Mesendoderm (in vitro differentiated cells): ENCODE results near the gene HEMK1.

Experiments
- DNase-seq: peaks from one replicate; pipeline ENCODE4 v3.0.0; 2013
- H2AK5ac ChIP-seq: 2 replicates; pipeline ENCODE4 v1.6.1; 2013; ENCODE audit warnings: low read length, inconsistent platforms
- H2BK120ac ChIP-seq: 2 replicates; pipeline ENCODE4 v1.6.1; 2013; ENCODE audit warnings: low read depth, mild to moderate bottlenecking, low read length, moderate library complexity, mixed read lengths
- H2BK15ac ChIP-seq: replicated peaks from 2 replicates; pipeline ENCODE4 v1.6.1; 2013; ENCODE audit warnings: low read depth, mild to moderate bottlenecking, moderate library complexity
- H2BK5ac ChIP-seq: 2 replicates; pipeline ENCODE4 v1.6.1; 2013; ENCODE audit warnings: low read length, inconsistent platforms
- H3K18ac ChIP-seq: 2 replicates; pipeline ENCODE4 v1.6.1; 2013; ENCODE audit warnings: mild to moderate bottlenecking, low read length, mixed read lengths
- H3K23ac ChIP-seq: one replicate; pipeline ENCODE4 v1.6.1; 2013; ENCODE audit warnings: low read length
- H3K27ac ChIP-seq: 2 replicates; pipeline ENCODE4 v1.5.1; 2013; ENCODE audit warnings: low read depth, mild to moderate bottlenecking, inconsistent platforms, low read length, moderate library complexity
- H3K27me3 ChIP-seq: 2 replicates; pipeline ENCODE4 v1.6.1; 2013; ENCODE audit warnings: low read length, control low read depth, mild to moderate bottlenecking, inconsistent platforms; ENCODE audit not compliant: insufficient read depth, poor library complexity
- H3K36me3 ChIP-seq: 2 replicates; pipeline ENCODE4 v1.6.1; 2013; ENCODE audit warnings: low read length, inconsistent platforms; ENCODE audit not compliant: control insufficient read depth, insufficient read depth
- H3K4ac ChIP-seq: one replicate; pipeline ENCODE4 v1.6.1; 2013; ENCODE audit warnings: low read depth, mild to moderate bottlenecking, low read length, moderate library complexity
- H3K4me1 ChIP-seq: 2 replicates; pipeline ENCODE4 v1.6.1; 2013; ENCODE audit warnings: low read depth, low read length, inconsistent platforms; ENCODE audit not compliant: control insufficient read depth
- H3K4me2 ChIP-seq: 2 replicates; pipeline ENCODE4 v1.6.1; 2013; ENCODE audit warnings: low read length
- H3K4me3 ChIP-seq: 2 replicates; pipeline ENCODE4 v1.5.1; 2013; ENCODE audit warnings: mild to moderate bottlenecking, low read length
- H3K56ac ChIP-seq: one replicate; pipeline ENCODE4 v1.6.1; 2013; ENCODE audit warnings: low read length
- H3K79me1 ChIP-seq: 2 replicates; pipeline ENCODE4 v1.6.1; 2013; ENCODE audit warnings: low read length, inconsistent platforms
- H3K79me2 ChIP-seq: 2 replicates; pipeline ENCODE4 v1.6.1; 2013; ENCODE audit warnings: mild to moderate bottlenecking, low read length; ENCODE audit not compliant: control insufficient read depth, insufficient read depth
- H3K9ac ChIP-seq: 2 replicates; pipeline ENCODE4 v1.6.1; 2013; ENCODE audit warnings: low read length, inconsistent platforms
- H4K5ac ChIP-seq: one replicate; pipeline ENCODE4 v1.6.1; 2013; ENCODE audit warnings: low read length
- H4K8ac ChIP-seq: one replicate; pipeline ENCODE4 v1.6.1; 2013; ENCODE audit warnings: low read depth, mild to moderate bottlenecking, control low read depth, low read length, moderate library complexity
- WGBS: extraction: QIAGEN DNeasy Blood & Tissue Kit; methylation state at CpG from one replicate; pipeline ENCODE4 v1.1.7; 2013; ENCODE audit warnings: low lambda C conversion rate, missing lambda C conversion rate; ENCODE audit not compliant: insufficient coverage; ENCODE audit errors: extremely low coverage; 5-methylcytosine and 5-hydroxymethylcytosine counted together

HEMK1 gene

DNA sequence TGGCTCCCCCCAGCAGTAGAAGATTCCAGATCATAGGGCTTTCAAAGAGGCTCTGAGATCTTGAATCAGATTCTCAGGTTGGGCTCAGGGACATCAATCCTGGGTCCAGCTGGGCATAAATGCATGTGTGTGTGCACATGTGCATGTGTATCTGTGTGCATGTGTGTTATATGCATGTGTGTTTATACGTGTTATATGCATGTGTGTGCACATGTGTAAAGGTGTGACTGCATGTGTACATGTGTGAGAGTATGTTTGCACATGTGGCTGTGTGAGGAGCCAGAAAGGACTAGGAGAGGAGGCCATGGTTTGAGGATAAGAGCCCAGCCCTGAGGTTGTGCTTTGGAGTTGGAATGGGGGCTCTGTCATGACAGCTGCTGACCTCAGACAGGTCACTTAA, 45.9 kb downstream of the HEMK1 start:
- Histone ChIP-seq H3K4me2 (no peak overlapping the region), H3K56ac (no peak overlapping the region), H3K9ac (no peak overlapping the region), H2BK120ac (no peak overlapping the region), H2BK15ac (no peak overlapping the region), H2BK5ac (no peak overlapping the region), H3K36me3 (no peaks in the 10 kb centered on the region), H3K79me2 (no peaks in the 10 kb centered on the region), H3K23ac (no peak overlapping the region), H3K4ac (no peak overlapping the region), H3K4me3 (no peak overlapping the region), H3K27ac (no peak overlapping the region), H4K8ac (no peak overlapping the region), H3K79me1 (peaks cover 7% of the 10 kb centered on the region), H4K5ac (no peak overlapping the region), H3K27me3 (no peaks in the 10 kb centered on the region), H2AK5ac (no peak overlapping the region), H3K18ac (no peak overlapping the region), H3K4me1 (peaks cover 8% of the 10 kb centered on the region)
- WGBS: no CpG with 5 or more reads among the region's 1 CpG
- DNase-seq: no peak

- H2AK5ac ChIP-seq: no peak overlapping the region
- no peak overlapping the region for H2BK120ac ChIP-seq
- H4K8ac ChIP-seq: no peak overlapping the region
- peak overlapping the region; percentile 65 for H3K9ac ChIP-seq
- DNase-seq: peak; percentile 92
- no peak overlapping the region for H2BK5ac ChIP-seq
- H3K18ac ChIP-seq: no peak overlapping the region
- H3K4me2 ChIP-seq: peak overlapping the region; percentile 95
- H3K23ac ChIP-seq: no peak overlapping the region
- no peak overlapping the region for H3K27ac ChIP-seq
- H3K79me2 ChIP-seq: no peaks in the 10 kb centered on the region
- H3K79me1 ChIP-seq: peaks cover 7% of the 10 kb centered on the region
- H4K5ac ChIP-seq: no peak overlapping the region
- H3K27me3 ChIP-seq: no peaks in the 10 kb centered on the region
- peaks cover 8% of the 10 kb centered on the region for H3K4me1 ChIP-seq
- H3K36me3 ChIP-seq: no peaks in the 10 kb centered on the region
- H3K4ac ChIP-seq: no peak overlapping the region
- H2BK15ac ChIP-seq: no peak overlapping the region
- peak overlapping the region; percentile 47 for H3K4me3 ChIP-seq
- H3K56ac ChIP-seq: peak overlapping the region; percentile 68
- no CpG with 5 or more reads among the region's 24 CpGs for WGBS
These were observed 46.9 kb downstream of the HEMK1 start for GRCh38 chr3:50616003-50616769.

GRCh38 chr3:50616770-50617095, 47.4 kb downstream of the HEMK1 start:
- no peak overlapping the region for H2BK120ac ChIP-seq
- H4K5ac ChIP-seq: no peak overlapping the region
- WGBS: no CpG with 5 or more reads among the region's 22 CpGs
- H3K27ac ChIP-seq: no peak overlapping the region
- H3K4ac ChIP-seq: no peak overlapping the region
- H3K27me3 ChIP-seq: no peaks in the 10 kb centered on the region
- H3K18ac ChIP-seq: no peak overlapping the region
- peak overlapping the region; percentile 95 for H3K4me2 ChIP-seq
- no peak overlapping the region for H2BK15ac ChIP-seq
- H2BK5ac ChIP-seq: no peak overlapping the region
- peak; percentile 95 for DNase-seq
- peaks cover 7% of the 10 kb centered on the region for H3K79me1 ChIP-seq
- H3K9ac ChIP-seq: peak overlapping the region; percentile 65
- H3K36me3 ChIP-seq: no peaks in the 10 kb centered on the region
- peaks cover 8% of the 10 kb centered on the region for H3K4me1 ChIP-seq
- H3K23ac ChIP-seq: no peak overlapping the region
- H2AK5ac ChIP-seq: no peak overlapping the region
- peak overlapping the region; percentile 47 for H3K4me3 ChIP-seq
- H3K56ac ChIP-seq: peak overlapping the region; percentile 68
- no peaks in the 10 kb centered on the region for H3K79me2 ChIP-seq
- no peak overlapping the region for H4K8ac ChIP-seq

DNA sequence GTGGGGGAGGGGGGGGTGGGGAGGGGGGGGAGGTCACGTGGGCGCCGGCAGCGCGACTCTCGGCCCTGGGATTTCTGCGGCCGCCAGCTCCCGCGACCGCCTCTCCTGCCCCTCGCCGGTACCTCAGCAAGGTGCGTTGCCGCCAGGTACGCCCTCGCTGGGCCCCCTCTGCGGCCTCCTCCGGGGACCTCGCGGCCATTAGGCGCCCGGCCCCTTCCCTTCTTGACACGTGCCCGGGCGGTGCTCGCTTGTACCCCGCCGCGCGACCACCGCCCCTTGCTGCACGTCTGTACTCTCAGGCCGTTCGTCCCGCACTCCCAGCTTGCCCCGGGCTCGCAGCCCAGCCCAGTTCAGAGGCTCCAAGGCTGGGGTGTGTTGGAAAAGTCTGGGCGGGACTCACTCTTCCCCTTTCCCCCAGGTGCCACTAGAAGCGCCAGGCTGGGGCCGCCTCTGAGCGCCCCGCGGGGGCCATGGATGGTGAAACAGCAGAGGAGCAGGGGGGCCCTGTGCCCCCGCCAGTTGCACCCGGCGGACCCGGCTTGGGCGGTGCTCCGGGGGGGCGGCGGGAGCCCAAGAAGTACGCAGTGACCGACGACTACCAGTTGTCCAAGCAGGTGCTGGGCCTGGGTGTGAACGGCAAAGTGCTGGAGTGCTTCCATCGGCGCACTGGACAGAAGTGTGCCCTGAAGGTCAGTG, 47.9 kb downstream of the HEMK1 start, which contains the start of gene MAPKAPK3:
Gene MAPKAPK3, plus strand, starts transcription at position 56 of the 696 bp plus-strand sequence. Its CDS starts 415 bp downstream, at position 471.
- Histone ChIP-seq H4K5ac (no peak within 1 kb of the TSS), H3K27ac (no peak within 1 kb of the TSS), H3K4ac (peak within 1 kb of the TSS; percentile 46), H3K36me3 (no peaks in the 10 kb centered on the region), H2BK5ac (no peak within 1 kb of the TSS), H4K8ac (no peak within 1 kb of the TSS), H3K4me3 (peak within 1 kb of the TSS; percentile 57), H3K9ac (peak within 1 kb of the TSS; percentile 79), H2BK120ac (no peak within 1 kb of the TSS), H3K4me1 (peaks cover 8% of the 10 kb centered on the region), H2BK15ac (no peak within 1 kb of the TSS), H3K18ac (peak within 1 kb of the TSS; percentile 42), H3K23ac (no peak within 1 kb of the TSS), H3K4me2 (peak within 1 kb of the TSS; percentile 95), H3K27me3 (no peaks in the 10 kb centered on the region), H3K56ac (peak within 1 kb of the TSS; percentile 90), H2AK5ac (peak within 1 kb of the TSS; percentile 76), H3K79me2 (no peaks in the 10 kb centered on the region), H3K79me1 (peaks cover 7% of the 10 kb centered on the region)
- WGBS: no CpG with 5 or more reads among the region's 58 CpGs
- DNase-seq: no peak

DNA sequence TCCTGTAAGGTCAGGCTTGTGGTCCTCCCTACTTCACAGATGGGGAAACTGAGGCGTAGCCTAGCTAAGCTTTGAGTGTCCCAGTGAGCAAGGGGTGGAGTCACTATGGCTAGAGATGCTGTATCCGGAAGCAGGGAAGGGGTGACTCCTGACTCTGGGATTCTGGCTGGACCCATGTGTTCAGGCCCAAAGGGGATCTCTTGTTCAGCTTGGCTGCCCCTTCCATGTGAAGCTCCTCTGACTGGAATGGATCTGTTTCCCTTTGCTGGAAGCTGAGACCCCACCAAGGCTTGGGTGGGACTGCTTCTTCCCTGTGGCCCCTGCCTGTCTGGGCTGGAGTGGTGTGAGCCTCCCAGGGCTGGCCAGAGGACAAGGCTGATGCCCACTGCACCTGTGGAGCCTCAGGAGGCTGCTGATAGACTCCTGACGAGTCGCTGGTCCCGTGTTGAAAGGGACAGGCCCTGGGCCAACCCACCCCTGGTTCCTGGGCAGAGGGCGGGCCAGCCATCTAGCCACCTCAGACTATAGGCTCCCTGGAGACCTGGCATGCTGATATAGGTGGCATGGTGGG, 48.7 kb downstream of the HEMK1 start:
- WGBS: no CpG with 5 or more reads among the region's 6 CpGs
- no peak for DNase-seq

More for the DNA sequence above, 48.7 kb downstream of the HEMK1 start:
- Histone ChIP-seq H3K18ac (no peak overlapping the region), H3K79me1 (peaks cover 7% of the 10 kb centered on the region), H3K36me3 (no peaks in the 10 kb centered on the region), H3K79me2 (no peaks in the 10 kb centered on the region), H2BK15ac (no peak overlapping the region), H3K4me2 (peak overlapping the region; percentile 74), H2BK5ac (no peak overlapping the region), H2AK5ac (peak overlapping the region; percentile 76), H3K27ac (no peak overlapping the region), H3K4ac (no peak overlapping the region), H3K4me3 (peak overlapping the region; percentile 57), H3K23ac (no peak overlapping the region), H3K9ac (peak overlapping the region; percentile 79), H4K5ac (no peak overlapping the region), H3K56ac (peak overlapping the region; percentile 90), H3K27me3 (no peaks in the 10 kb centered on the region), H3K4me1 (peaks cover 5% of the 10 kb centered on the region), H4K8ac (no peak overlapping the region), H2BK120ac (no peak overlapping the region)
